IPS DF 6.9 (cell line): Measurements from ENCODE around the gene HPCAL1.

Experiments used
- DNase-seq: peaks from one replicate; pipeline ENCODE4 v3.0.0-alpha.2; 2013; ENCODE audit warnings: low read depth, low spot score
- H3K27ac ChIP-seq: one replicate; pipeline ENCODE4 v1.5.1; 2013; ENCODE audit warnings: low read length, control low read depth
- H3K27me3 ChIP-seq: 2 replicates; pipeline ENCODE4 v1.6.1; 2013; ENCODE audit warnings: mild to moderate bottlenecking, low read length; ENCODE audit not compliant: control insufficient read depth, insufficient read depth
- H3K36me3 ChIP-seq: 2 replicates; pipeline ENCODE4 v1.6.1; 2013; ENCODE audit warnings: low read length; ENCODE audit not compliant: control insufficient read depth, insufficient read depth
- H3K4me1 ChIP-seq: 2 replicates; pipeline ENCODE4 v1.6.1; 2013; ENCODE audit warnings: low read length; ENCODE audit not compliant: control insufficient read depth, insufficient read depth
- H3K4me3 ChIP-seq: 2 replicates; pipeline ENCODE4 v1.5.1; 2013; ENCODE audit warnings: mild to moderate bottlenecking, low read length
- H3K9me3 ChIP-seq: 2 replicates; pipeline ENCODE4 v1.6.1; 2013; ENCODE audit warnings: low read length, inconsistent platforms; ENCODE audit not compliant: control insufficient read depth, insufficient read depth
- WGBS: extraction: QIAGEN DNeasy Blood & Tissue Kit; methylation state at CpG from one replicate; pipeline ENCODE4 v1.1.7; 2013; ENCODE audit warnings: mixed read lengths, missing lambda C conversion rate; ENCODE audit not compliant: insufficient read length, insufficient coverage; 5-methylcytosine and 5-hydroxymethylcytosine counted together

HPCAL1 gene

DNA sequence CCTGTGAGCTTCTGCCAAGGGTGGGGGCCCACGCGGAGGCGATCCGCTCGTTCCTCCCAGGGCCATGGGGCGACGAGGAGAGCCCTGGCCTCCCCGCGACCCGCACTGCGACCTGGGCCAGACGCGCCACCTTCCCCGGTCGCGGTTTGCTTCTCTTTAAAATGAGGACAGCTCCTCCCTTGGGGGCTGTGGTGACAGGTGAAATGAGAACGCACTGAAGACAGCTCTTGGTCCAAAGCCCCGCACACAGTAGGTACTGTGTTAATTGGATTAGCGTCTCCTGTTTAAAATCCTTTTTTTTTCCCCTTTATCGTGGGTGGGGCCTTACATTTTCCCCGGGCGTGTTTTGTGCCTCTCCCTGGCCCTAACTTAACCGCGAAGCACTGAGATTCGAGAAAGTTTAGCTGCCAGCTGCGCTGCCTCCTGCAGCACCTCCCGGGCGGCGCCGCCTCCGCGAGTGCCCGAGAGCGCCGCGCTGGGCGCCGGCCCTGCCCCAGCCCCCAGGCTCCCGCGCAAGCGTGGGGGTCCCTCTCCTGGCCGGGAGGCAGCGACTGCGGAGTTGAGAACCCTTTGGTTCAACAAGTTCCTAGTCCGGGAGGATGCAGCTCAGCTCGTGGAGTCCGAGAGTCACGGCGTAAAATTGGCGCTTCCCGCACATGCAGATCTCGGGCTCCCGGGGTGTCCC, 1.1 kb downstream of the HPCAL1 start:
- peaks cover 10% of the 10 kb centered on the region for H3K4me1 ChIP-seq
- no peaks in the 10 kb centered on the region for H3K36me3 ChIP-seq
- no peak overlapping the region for H3K27ac ChIP-seq
- WGBS = no CpG with 5 or more reads among the region's 53 CpGs
- peak overlapping the region; percentile 55; the same call in 1 of the 2 replicates for H3K4me3 ChIP-seq
- no peaks in the 10 kb centered on the region for H3K9me3 ChIP-seq
- peaks cover 25% of the 10 kb centered on the region for H3K27me3 ChIP-seq
- DNase-seq = no peak

DNA sequence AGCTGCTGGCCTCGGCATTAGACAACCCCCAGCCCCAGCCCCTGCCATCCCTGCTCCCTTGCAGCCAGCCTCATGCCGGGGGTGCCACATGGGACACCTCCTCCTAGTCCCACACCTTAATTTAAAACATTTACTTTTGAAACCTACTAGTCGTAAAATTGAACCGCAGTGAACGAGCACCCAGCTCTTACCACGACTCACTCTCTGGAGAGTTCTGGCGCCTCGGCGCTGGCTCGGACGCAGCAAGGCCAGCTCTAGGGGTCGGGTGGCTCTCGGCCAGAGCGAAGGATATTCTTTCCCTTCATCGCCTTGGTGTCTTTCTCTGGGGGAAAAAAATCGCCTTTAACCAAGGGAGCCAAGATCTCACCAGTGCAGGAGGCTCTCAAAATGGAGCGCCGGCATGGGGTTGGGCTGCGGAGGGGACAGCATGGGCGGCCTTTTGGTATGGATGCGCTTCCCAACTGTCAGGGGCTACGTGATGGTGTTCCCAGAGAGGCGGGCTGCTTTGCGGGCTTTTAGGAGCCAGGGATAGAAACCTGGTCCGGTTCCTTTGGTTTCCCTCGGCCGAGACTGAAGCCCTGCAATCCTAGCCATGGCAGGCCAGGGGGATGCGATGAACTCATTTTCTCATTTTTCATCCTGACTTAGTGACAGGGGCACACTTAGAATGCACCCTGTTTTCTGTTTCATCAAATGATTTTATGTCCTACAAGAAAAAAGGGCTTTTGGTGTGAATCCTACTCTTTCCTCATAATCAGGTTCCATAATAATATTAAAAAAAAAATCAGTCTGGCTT, 2.0 kb downstream of the HPCAL1 start:
- WGBS = no CpG with 5 or more reads among the region's 28 CpGs
- peaks cover 25% of the 10 kb centered on the region for H3K27me3 ChIP-seq
- no peak for DNase-seq
- no peak overlapping the region for H3K27ac ChIP-seq
- H3K4me3 ChIP-seq = peak overlapping the region; percentile 37; the same call in 1 of the 2 replicates
- H3K9me3 ChIP-seq = no peaks in the 10 kb centered on the region
- no peaks in the 10 kb centered on the region for H3K36me3 ChIP-seq
- peaks cover 10% of the 10 kb centered on the region for H3K4me1 ChIP-seq

DNA sequence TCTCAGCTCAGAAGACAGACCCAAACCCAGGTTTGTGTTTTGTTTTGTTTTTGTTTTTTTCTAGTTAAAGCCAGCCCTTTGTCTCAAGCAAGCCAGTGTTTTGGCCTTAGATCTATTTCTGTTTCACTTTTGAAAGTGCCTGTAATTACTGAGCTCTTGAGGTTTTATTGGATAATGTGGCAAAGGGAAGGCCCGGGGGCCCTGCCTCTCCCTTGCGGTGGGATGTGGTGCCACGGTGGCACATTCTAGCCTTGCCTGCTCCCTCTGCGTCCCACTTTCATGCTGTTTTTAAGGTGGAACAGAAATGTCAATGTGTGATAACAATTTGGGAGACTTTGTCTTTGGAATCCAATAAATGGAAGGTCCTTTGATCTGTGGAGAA, 2.5 kb downstream of the HPCAL1 start:
- Histone ChIP-seq H3K9me3 (no peaks in the 10 kb centered on the region), H3K36me3 (no peaks in the 10 kb centered on the region), H3K27ac (no peak overlapping the region), H3K4me3 (no peak overlapping the region), H3K4me1 (peaks cover 10% of the 10 kb centered on the region), H3K27me3 (peaks cover 25% of the 10 kb centered on the region)
- WGBS = no CpG with 5 or more reads among the region's 4 CpGs
- DNase-seq = no peak

DNA sequence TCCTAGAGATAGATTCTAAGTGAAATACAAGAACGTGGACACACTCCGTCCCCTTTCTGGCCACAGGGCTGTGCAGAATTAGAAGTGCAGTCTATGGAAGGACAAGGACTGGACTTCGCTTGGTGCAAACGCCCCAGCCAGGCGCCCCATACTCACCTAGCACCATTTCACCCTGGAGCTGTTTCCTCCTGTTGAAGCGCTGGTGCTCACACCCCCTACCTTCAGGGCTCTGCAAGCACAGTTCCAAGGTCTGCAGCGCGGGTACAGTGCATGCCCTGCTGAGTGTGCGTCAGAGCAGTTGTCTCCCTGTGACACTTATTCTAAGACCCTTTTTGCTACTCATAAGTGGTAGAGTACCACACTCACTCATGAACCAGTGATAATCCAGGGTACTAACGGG, 3.0 kb downstream of the HPCAL1 start:
- no peak for DNase-seq
- no peak overlapping the region for H3K27ac ChIP-seq
- H3K4me3 ChIP-seq = no peak overlapping the region
- no CpG with 5 or more reads among the region's 10 CpGs for WGBS
- no peaks in the 10 kb centered on the region for H3K9me3 ChIP-seq
- H3K4me1 ChIP-seq = peaks cover 10% of the 10 kb centered on the region
- H3K36me3 ChIP-seq = no peaks in the 10 kb centered on the region
- peaks cover 25% of the 10 kb centered on the region for H3K27me3 ChIP-seq

DNA sequence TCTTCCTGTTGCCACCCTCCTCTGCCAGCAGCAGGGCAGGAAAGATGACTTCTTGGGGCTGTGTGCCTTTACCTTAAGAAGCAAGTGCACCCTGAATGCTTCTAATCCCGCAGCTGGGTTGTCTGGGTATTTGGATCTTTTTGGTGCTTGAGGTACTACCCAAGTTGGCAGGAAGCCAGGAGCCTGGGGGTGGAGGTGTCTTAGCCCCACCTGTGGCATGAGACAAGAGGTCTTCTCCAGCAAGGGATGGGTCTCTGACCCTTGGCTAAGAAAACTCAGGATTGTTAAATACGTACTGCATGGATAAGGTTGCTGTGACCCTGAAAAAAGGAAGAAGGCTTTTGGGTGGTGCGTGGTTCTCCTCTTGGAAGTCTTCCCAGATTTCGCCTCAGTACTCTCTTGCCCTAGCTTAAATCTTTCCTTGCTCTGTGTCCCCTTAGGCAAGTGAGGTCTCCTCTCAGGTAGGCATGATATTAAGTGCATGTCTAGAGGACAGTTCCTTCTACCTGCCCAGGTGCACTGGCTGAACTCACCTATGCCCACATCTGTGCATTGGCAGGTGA, 4.3 kb downstream of the HPCAL1 start:
- H3K27me3 ChIP-seq = peaks cover 25% of the 10 kb centered on the region

DNA sequence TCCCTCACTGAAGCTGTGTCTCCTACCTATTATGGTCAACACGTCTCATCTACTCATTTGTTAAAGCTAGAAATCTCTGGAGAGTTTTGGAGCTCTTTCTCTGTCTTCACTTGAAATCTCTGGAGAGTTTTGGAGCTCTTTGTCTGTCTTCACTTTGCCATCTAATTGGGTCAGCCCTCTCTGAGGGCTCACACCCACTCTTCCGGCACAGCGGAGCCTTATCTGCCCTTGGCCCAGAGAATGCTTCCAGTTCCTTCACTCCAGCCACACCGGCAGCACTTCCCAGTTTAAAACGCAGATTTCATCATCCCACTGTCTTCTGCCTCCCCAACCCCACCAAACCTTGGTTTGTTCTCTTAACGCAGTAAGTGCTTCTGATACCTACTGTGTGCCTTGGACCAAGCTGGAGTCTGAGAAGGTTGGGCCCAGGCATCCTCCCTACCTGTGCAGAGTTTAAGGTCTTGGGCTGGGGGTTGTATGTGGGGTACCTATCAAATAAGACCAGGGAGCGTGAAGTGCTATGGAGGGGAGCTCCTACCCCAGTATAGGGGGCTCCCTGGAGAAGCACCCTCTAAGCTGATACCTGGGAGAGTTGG, 5.0 kb downstream of the HPCAL1 start:
- H3K27ac ChIP-seq = no peak overlapping the region
- DNase-seq = no peak
- H3K4me1 ChIP-seq = peaks cover 4% of the 10 kb centered on the region; the same call in 1 of the 2 replicates
- no peaks in the 10 kb centered on the region for H3K9me3 ChIP-seq
- no CpG with 5 or more reads among the region's 7 CpGs for WGBS
- H3K27me3 ChIP-seq = peaks cover 25% of the 10 kb centered on the region
- H3K36me3 ChIP-seq = no peaks in the 10 kb centered on the region
- H3K4me3 ChIP-seq = no peak overlapping the region

More for the DNA sequence above, 4.3 kb downstream of the HPCAL1 start:
- H3K27ac ChIP-seq = no peak overlapping the region
- peaks cover 6% of the 10 kb centered on the region for H3K4me1 ChIP-seq
- no peak for DNase-seq
- no peak overlapping the region for H3K4me3 ChIP-seq
- H3K36me3 ChIP-seq = no peaks in the 10 kb centered on the region
- no CpG with 5 or more reads among the region's 4 CpGs for WGBS
- no peaks in the 10 kb centered on the region for H3K9me3 ChIP-seq

DNA sequence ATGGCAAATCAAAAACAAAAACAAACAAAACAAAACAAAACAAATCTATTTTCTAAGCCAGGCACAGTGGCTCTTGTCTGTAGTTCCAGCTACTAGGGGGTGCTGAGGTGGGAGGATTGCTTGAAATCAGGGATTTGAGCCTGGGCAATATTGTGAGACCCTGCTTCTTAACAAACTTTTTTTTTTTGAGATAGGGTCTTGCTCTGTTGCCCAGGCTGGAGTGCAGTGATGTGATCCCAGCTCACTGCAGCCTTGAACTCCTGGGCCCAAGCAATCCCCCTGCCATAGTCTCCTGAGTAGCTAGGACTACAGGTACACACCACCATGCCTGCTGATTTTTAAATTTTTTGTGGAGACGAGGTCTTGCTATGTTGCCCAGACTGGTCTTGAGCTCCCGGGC, 6.2 kb downstream of the HPCAL1 start:
- Histone ChIP-seq H3K4me1 (peaks cover 2% of the 10 kb centered on the region; the same call in 1 of the 2 replicates), H3K27me3 (peaks cover 17% of the 10 kb centered on the region), H3K27ac (no peak overlapping the region), H3K4me3 (no peak overlapping the region), H3K36me3 (no peaks in the 10 kb centered on the region), H3K9me3 (no peaks in the 10 kb centered on the region)
- no CpG with 5 or more reads among the region's 2 CpGs for WGBS
- DNase-seq = no peak

DNA sequence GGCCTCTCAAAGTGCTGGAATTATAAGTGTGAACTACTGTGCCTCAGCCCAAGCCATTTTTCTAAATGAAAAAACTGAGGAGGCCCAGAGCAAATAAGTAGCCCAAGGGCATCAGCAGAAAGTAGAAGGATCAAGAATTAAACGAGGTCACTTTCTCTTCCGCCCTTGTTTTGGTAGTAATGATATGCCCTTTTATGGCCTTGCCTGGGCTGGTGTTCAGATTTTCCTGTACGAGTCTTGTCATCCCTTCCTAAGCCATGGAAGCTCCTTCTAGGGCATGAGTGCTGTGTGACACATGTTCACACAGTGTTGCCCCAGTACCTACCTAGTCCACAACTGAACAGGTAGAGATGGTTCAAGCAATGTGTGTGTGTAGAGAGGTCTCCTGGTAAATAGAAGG, 6.6 kb downstream of the HPCAL1 start:
- H3K4me3 ChIP-seq = no peak overlapping the region
- WGBS = no CpG with 5 or more reads among the region's 3 CpGs
- H3K9me3 ChIP-seq = no peaks in the 10 kb centered on the region
- peaks cover 13% of the 10 kb centered on the region for H3K27me3 ChIP-seq
- no peak for DNase-seq
- no peaks in the 10 kb centered on the region for H3K36me3 ChIP-seq
- no peaks in the 10 kb centered on the region for H3K4me1 ChIP-seq
- H3K27ac ChIP-seq = no peak overlapping the region

DNA sequence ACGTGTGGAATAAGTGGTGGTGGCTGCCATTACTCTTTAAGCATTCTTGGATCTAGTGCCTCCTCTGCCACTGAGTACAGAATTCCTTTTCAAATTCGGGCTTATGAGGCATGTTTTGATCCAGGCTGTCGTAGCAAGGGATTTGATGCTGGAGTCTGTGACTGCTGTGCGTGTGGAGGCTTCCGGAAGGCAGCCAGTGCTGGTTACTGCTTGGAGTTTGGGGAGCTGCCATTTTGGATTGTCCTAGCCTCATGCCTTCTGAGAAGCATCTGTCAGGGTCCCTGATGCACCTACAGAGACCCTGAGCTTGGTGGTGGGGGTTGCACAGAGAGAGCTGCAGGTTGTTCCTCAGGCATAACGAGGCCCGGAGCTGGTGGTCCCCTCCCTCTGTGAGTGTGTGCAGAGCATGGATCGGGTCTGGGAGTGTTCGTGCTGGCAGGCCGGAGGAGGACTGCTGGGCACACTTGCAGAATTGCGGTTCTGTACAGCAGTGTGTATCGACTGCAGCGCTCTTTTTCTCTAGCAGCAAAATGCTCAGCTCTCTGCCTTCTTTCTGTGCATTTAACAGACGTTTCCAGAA, 7.7 kb downstream of the HPCAL1 start:
- H3K27me3 ChIP-seq = peaks cover 3% of the 10 kb centered on the region; the same call in 1 of the 2 replicates
- no peaks in the 10 kb centered on the region for H3K4me1 ChIP-seq
- no CpG with 5 or more reads among the region's 14 CpGs for WGBS
- no peak overlapping the region for H3K4me3 ChIP-seq
- H3K27ac ChIP-seq = no peak overlapping the region
- H3K9me3 ChIP-seq = no peaks in the 10 kb centered on the region
- DNase-seq = no peak
- H3K36me3 ChIP-seq = no peaks in the 10 kb centered on the region

DNA sequence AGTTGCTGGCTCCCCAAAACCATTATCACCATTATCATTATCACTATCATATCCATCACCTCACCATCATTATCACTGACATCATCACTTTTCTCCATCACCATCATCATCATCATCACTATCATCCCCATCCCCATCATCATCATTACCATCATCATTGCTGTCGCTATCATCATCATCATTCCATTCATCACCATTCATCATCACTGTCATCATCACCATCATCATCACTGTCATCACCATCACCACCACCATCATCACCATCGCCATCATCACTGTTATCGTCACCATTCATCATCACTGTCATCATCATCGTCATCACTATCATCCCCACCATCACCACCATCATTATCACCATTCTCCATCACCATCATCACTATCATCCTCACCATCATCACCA, 9.0 kb downstream of the HPCAL1 start:
- H3K4me3 ChIP-seq = no peak overlapping the region
- H3K4me1 ChIP-seq = no peaks in the 10 kb centered on the region
- no peaks in the 10 kb centered on the region for H3K36me3 ChIP-seq
- no peak for DNase-seq
- no peak overlapping the region for H3K27ac ChIP-seq
- WGBS = 100% methylated on average over 1 of the region's 4 CpGs
- no peaks in the 10 kb centered on the region for H3K9me3 ChIP-seq
- no peaks in the 10 kb centered on the region for H3K27me3 ChIP-seq
